ENCODE measurements around the gene NBEAL1.
"Not testable (repeated sequence)": the region's sequence is repeated elsewhere in the genome, so short reads cannot be mapped to it uniquely, and the experiment has no call there.

Gene NBEAL1

DNA sequence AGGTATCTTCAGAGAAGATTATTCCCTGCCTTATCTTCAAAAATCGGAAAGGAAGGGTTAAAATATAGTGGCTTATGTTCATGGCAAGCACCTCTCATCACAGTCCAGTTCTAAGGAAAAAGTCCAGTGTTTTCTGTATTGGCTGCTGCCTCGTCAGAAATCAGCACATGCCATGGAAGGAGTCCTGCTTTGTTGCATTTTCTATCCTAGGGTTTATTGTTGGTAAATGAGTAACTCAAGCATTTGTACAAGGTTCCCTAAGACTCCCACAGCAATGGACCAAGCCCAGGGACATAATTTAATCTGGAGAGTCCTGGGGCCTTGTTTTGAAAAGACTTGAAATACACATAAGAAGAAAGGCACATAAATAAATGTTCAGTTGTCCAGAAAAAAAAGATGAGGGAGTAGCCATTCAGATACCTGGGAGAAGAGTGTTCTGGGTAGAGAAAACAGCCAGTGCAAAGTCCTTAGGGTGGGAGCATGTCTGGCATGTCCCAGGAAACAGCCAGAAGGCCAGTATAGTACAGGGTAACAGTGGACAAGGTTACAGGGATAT is 26.4 kb downstream of the NBEAL1 start:
- no peak for DNase-seq

- DNase-seq: no peak
Measured at GRCh38 chr2:203042178-203042577, 27.5 kb downstream of the NBEAL1 start.

DNA sequence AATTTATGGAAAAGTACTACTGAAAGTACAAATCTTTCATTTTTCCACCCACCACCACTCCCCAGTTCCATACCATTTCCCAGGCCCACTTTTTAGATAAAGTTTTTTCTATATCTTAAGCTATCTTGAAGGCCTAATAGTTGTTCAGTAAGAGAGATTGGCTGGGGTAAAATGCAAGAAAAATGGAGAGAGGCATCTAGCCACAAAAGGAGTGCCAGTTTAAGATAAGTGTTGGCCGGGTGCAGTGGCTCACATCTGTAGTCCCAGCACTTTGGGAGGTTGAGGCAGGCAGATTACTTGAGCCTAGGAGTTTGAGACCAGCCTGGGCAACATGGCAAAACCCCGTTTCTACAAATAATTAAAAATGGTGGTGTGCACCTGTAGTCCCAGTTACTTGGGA is 28.6 kb downstream of the NBEAL1 start:
- DNase-seq: no peak

GRCh38 chr2:203045867-203046266 is 31.2 kb downstream of the NBEAL1 start:
- no peak for DNase-seq

DNA sequence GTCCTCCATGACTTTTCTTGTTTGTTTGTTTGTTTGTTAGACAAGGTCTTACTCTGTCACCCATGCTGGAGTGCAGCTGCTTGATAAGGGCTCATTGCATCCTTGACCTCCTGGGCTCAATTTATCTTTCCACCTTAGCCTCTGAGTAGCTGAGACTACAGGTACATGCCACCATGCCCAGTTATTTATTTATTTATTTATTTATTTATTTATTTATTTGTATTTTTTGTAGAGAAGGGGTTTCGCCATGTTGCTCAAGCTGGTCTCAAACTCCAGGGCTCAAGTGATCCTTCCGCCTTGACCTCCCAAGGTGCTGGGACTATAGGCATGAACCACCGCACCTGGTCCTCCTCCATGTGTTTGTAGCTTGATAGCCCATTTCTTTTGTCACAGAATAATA is 37.9 kb downstream of the NBEAL1 start:
- DNase-seq: no peak

DNA sequence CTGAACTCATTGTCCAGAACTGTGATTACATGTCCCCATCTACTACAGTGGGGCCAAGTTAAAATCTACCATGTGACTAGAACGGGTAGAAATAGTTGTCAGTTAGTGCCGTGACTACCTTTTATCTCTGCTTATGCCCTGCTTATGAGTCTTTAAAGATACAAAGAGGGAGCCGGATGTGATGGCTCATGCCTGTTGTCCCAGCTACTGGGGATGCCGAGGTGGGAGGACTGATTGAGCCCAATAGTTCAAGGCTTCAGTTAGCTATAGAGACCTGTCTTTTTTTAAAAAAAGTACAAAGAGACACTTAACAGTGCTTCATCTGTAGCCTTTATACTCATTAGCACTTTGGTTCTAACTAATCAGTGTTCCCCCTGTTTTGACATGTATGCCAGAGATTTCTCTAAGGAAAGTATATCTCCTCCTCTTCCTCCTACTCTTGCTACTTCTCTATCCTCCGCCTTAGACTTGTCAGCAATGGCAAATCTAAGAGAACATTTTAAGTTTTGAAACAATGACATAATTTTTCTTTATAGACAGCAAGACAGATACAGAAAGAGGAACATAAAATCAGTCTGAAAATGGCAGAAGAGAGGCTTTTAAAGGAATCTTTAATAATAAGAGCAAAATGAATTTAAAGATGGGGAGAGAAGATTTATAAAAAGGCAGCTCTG is 45.0 kb downstream of the NBEAL1 start:
- DNase-seq: no peak

- no peak for DNase-seq
Measured at GRCh38 chr2:203061346-203061745, 46.7 kb downstream of the NBEAL1 start.

DNA sequence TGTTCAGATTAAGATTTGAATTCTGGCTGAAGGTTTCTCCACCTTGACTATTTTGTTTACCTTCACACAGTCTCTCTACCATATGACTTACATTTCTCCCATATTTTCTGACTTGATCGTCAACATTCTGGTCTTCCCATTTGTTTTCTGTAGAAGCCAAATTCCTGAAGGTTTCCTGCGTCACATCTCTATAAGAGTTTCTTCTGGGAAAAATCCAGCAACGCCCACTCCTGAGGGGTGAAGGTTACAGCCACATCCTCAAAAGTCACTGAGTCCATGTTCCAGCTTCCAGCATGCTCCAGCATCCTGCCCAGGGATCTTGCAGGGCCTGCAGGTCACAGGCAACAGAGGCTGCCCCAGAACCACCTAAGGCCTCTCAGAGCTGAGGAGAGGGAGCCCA is 47.5 kb downstream of the NBEAL1 start:
- no peak for DNase-seq

GRCh38 chr2:203066519-203067091 is 51.9 kb downstream of the NBEAL1 start:
- not testable (repeated sequence) for DNase-seq

GRCh38 chr2:203070701-203071100 is 56.0 kb downstream of the NBEAL1 start:
- no peak for DNase-seq

GRCh38 chr2:203071148-203071547 is 56.5 kb downstream of the NBEAL1 start:
- DNase-seq: no peak

- no peak for DNase-seq
Measured at GRCh38 chr2:203072371-203072770, 57.7 kb downstream of the NBEAL1 start.

- no peak for DNase-seq
Measured at GRCh38 chr2:203077451-203077850, 62.8 kb downstream of the NBEAL1 start.

- DNase-seq: no peak
Measured at GRCh38 chr2:203080447-203081045, 65.9 kb downstream of the NBEAL1 start.

GRCh38 chr2:203083328-203083727 is 68.7 kb downstream of the NBEAL1 start:
- DNase-seq: no peak

DNA sequence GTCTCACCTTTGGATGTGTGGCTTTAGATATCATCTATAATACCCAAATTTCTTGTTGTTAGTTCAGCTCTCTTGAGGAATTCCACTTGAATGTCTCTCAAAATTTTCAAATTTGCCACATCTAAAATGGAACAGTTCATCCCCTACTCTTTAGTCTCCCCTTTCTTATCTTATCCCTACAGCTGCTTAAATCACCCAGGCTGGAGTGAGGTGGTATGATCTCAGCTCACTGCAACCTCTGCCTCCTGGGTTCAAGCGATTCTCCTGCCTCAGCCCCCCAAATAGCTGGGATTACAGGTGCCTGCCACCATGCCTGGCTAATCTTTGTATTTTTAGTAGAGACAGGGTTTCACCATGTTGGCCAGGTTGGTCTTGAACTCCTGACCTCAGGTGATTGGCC is 71.7 kb downstream of the NBEAL1 start:
- not testable (repeated sequence) for DNase-seq

- DNase-seq: not testable (repeated sequence)
Measured at GRCh38 chr2:203090721-203091120, 76.0 kb downstream of the NBEAL1 start.

DNA sequence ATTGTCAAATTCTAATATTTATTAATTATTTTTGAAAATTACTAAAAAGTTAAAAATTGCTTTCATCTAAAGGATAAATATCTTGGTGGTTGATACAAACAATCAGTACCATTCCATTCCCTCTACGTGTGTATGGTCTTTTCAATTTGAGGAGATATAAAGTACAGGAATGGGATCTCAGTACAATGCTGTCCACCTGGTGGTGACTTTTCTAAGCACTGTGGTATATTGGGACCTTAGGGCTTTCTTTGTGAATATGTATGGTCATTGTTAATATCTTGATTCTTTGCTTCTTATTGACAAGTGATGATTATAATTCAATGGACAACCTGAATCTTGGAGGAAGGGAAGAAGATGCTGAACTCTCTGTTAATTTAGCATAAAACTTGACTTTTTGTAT is 83.1 kb downstream of the NBEAL1 start:
- DNase-seq: no peak

GRCh38 chr2:203102357-203102756 is 87.7 kb downstream of the NBEAL1 start:
- DNase-seq: not testable (repeated sequence)

DNA sequence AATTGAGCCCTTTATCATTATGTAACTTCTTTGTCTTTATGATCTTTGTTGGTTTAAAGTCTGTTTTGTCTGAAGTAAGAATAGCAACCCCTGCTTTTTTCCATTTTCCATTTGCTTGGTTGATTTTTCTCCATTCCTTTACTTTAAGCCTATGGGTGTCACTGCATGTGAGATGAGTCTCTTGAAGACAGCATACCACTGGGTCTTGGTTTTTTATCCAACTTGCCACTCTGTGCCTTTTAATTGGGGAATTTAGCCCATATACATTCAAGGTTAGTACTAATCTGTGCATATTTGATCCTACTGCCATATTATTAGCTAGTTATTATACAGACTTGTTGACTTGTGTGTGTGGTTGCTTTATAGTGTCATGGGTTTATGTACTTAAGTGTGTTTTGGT is 89.6 kb downstream of the NBEAL1 start:
- DNase-seq: no peak

- no peak for DNase-seq
Measured at GRCh38 chr2:203105996-203106395, 91.3 kb downstream of the NBEAL1 start.

DNA sequence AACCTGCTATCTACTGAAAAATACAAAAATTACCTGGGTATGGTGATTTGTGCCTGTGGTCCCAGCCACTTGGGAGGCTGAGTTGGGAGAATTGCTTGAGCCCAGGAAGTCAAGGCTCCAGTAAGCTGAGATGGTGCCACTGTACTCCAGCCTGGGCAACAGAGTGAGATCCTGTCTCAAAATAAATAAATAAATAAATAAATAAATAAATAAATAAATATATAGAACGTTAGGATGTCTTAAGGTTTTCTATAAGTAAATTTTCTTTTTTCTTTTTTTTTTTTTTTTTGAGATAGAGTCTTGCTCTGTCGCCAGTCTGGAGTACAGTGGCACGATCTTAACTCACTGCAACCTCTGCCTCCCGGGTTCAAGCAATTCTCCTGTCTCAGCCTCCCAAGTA is 95.8 kb downstream of the NBEAL1 start:
- not testable (repeated sequence) for DNase-seq

DNA sequence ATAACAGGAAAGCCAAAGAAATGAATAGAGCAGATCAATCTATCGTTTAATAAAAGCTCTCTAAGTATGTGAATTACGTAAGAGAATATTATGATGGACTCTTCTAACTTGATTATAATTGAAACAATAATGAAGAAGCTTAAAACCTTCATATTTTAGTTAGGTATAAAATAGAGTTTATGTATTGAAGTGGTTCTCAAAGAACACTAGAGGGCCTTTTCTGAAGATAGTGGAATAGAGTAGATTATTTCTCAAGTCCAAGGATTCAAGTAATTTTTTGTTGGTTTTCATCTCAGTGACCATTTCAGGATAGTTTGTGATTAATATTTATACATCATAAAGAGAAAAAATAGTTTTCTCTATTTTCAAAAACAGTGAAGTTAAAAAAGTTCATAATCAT is 97.7 kb downstream of the NBEAL1 start:
- no peak for DNase-seq

- not testable (repeated sequence) for DNase-seq
Measured at GRCh38 chr2:203115201-203115700, 100.6 kb downstream of the NBEAL1 start.

Data from NCI-H1092 (cell line).